Measurements from ENCODE around the gene AKAP5.
A peak's percentile ranks its signal among the peaks of the same experiment; 100 is the strongest.
"Not testable (repeated sequence)": the region's sequence is repeated elsewhere in the genome, so short reads cannot be mapped to it uniquely, and the experiment has no call there.

The AKAP5 gene

DNA sequence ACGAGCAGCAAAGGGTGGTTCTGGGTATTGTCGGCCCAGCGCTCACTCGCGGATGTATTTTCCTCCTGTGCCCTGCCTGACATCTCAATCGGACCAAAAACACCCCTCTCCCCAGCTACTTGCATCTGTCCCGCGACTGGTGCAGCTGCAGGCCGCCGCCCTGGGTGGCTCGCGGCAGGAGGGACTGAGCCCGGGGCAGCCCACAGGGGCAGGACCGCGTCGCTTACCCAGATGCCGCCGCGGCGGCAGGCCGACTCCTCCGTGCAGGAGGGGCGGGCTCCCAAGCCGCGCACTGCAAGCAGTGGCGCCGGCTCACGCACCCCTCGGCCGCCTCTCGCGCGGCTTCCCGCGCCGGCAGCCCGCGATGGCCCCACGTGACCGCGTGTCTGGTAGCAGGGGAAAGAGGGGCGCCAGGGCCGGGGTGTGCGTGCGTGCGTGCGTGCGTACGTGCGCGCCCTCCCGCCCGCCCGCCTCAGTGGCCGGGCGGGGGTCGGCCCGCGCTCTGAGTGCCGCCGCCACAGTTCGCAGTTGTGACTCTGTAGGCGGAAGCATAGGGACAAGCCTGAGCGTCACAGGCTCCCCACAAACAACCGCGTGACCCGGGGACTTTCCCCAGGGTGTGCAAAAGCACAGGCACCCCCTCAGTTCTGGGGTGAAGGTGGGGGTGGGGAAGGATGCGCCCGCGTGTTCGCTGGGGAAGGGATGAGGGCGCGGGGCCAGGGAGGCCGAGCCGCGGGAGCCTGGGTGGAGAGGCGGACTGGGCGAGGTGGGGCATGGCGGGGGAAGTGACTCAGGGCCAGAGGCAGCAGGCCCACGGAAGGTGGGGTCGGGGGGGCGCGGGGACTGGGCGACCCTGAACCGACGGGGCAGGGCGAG, 38.4 kb downstream of the AKAP5 start, which contains the start of gene ZBTB25:
Gene ZBTB25, minus strand, starts transcription at position 405 of the 876 bp plus-strand sequence. CDS start 13,305 bp downstream, outside the sequence.
- DNase-seq, result peak; percentile 88

- peak; percentile 78 for DNase-seq
Measured at GRCh38 chr14:64504310-64504896, 39.1 kb downstream of the AKAP5 start, which contains the start of gene ZBTB1. TSS of gene ZBTB1 (plus strand) at chr14:64504770. CDS start at chr14:64521505, 16,735 bp downstream.

DNA sequence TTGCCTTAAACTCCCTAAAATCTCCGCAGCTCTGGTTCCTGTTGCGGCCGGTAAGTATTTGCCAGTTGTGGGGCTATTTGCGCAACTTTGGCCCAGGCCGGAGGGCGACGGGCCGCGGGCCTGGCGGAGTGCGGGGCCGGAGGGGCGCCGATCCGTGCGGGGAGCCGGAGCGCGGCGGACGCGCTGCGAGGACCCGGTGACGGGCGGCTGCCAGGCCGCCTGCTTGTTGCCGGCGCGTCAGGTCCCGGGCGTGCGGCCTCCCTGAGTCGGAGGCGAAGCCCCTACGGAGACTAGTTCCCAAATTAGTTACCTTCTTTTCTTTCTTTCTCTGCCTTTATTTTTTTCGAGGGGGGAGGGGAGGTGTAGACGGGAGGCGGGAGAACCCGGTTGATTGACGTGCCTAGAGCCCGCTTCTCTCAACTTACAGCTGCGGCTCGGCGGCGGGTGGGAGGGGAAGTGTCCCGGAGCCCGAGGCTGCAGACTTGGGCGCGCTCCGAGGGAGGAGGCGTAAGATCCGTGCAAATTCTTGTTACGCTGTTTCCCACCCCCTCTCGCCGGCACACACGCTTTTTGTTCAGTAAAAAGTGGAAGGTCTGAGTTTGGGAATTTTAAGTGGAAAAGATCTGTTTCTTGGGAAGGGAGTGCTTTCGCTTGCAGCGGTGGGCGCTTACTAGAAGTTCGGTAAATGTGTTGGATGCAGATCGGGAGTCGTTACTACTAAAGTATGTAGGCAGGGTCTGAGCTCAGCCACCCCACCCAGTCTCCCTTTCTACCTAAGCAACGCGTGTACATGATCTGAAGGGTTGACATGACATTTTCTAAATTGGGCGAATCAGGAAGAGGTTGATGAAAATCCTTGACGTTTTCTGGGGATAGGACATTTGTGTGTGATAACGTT, 39.8 kb downstream of the AKAP5 start:
- peak; percentile 90 for DNase-seq

DNA sequence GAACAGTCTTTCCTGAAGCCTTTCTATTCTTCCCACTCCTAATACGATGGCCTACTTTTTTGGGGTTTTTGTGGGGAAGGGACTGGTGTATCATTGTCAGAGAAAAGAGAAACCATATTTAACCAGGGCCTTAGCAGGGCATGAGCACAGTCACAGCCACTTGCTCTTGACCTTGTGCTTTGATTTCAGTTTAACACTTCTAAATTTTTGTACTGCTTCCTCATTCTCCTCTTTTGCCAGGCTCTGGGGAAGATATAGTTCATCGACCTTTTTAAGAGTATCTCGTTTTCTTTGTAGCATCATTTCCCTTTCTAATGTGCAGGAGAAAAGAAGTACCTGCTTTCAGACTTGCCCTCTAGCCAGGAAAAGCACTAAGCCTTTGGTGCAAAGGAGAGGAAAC, 41.4 kb downstream of the AKAP5 start:
- peak; percentile 10 for DNase-seq

- peak; percentile 17 for DNase-seq
Measured at GRCh38 chr14:64507376-64508156, 42.3 kb downstream of the AKAP5 start.

DNA sequence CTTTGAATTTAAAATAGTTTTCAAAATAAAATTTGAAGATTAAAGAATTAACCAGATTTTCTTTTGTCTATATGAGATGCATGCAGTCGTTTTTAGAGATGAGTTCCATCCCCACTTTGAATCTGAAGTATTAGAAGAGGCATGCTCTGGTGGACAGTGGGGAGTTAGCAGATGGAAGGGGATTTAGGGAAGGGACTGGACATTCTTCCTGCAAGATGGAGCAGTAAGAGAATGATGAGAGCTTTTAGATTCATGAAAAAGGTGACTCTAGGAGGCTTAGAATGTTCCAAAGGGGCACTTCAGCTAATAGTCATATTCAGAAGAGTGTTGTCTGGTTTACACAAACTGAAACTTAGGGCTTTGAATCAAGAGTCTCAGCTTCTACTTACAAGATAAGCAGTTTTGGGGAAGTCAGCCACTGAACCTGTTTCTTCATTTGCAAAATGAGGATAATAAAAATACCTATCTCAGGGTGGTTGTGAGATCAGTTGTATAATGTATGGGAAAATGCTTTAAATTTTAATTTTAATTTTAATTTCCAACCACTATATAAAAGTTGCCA, 43.0 kb downstream of the AKAP5 start:
- DNase-seq, result peak; percentile 26

DNA sequence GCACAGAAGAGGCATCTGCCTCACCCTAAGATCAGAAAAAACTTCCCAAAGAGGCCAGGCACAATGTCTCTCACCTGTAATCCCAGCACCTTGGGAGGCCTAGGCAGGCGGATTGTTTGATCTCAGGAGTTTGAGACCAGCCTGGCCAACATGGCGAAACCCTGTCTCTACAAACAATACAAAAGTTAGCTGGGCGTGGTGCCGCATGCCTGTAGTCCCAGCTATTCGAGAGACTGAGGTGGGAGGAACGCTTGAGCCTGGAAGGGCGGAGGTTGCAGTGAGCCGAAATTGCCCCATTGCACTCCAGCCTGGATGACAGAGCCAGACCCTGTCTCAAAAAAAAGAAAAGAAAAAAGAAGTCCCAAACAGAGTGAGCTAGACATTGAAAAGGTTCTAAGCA, 43.7 kb downstream of the AKAP5 start:
- DNase-seq, result no peak

DNA sequence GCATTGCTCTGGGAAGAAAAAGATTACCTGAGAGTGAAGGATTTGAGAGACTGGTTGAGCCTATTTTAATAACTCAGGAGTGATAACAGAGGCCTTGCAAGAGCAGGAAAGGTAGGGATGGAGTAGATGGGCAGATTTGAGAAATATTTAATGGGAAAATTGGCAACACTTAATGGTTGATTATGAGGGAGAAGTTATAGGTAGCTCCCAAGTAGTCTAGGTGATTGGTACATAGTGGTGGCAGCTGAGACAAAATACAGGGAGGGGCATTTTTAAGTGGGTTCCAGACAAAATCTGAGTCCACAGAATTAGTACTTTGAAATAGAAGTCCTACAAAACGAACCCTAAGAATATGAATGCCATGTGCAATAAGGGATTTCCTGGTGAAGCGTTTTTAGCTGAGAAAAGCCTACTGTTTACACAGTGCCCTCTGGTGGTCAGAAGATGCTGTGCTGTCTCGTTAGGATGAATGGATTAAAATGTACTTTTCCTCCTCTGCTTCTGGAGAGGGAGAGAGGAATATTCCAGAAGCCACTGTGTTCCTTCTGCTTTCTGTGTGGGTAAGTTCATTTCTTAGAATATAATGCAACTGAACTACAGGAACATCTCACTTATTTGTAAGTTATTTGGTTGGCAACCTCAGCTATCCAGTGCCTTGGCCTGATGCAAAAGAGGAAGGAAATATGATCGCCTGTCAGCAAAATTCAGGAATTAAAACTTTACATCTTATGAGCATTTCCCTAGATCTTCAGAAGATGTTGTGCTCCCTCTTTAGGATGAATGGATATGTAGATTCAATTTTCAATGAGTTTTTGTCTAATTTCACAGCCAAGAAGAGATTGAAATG, 45.7 kb downstream of the AKAP5 start:
- peak; percentile 68 for DNase-seq

GRCh38 chr14:64513271-64513670, 48.0 kb downstream of the AKAP5 start:
- DNase-seq, result no peak

GRCh38 chr14:64515053-64515452, 49.8 kb downstream of the AKAP5 start:
- DNase-seq, result no peak

DNA sequence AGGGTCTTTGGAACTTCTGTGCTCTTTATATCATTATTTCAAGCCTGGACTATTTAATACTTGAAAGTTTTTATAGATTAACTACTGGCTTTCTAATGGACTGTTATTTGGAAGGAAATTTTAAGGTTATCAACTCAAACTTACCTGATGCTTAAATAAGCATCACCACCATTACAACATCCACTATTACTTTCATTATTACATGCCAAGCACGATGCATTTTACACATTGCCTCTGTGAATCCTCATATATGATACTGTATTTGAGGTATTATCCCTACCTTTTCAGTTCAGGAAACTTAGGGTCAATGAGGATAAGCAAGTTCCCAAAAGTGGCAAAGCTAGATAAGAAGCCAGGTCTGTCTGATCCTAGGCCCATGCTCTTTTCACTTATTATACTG, 51.7 kb downstream of the AKAP5 start:
- no peak for DNase-seq

DNA sequence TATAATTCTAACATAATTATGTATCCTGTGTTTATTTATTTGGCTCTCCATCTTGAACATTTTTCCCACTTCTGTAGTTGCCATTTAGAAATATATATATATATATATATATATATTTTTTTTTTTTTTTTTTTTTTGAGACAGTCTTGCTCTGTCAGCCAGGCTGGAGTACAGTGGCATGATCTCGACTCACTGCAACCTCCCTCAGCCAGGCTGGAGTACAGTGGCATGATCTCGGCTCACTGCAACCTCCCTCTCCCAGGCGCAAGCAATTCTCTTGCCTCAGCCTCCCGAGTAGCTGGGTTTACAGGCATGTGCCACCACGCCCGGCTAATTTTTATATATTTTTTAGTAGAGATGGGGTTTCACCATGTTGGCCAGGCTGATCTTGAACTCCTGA, 52.4 kb downstream of the AKAP5 start:
- not testable (repeated sequence) for DNase-seq

DNA sequence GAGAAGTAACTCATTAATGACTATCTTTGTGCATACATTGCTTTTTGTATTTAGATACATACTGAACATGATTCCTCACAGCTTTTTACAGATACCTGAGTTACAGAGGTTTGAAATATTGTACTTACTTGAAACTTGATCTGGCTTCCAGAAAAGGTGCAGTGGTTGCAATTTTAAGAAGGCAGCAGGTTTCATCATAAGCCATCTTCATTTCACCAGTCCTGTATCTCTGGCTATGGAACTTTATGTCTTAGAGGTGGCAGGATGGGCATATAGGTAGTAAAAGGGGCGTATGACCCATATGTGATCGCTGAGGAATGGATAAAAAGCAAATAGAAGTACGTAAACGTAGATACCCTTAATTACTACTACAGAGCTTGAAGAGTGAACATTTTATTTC, 52.9 kb downstream of the AKAP5 start:
- no peak for DNase-seq

- no peak for DNase-seq
Measured at GRCh38 chr14:64520699-64521098, 55.4 kb downstream of the AKAP5 start.

GRCh38 chr14:64522591-64523355, 57.5 kb downstream of the AKAP5 start:
- no peak for DNase-seq

All from RPMI8226 (cell line).